Endothelial cell of umbilical vein (primary cell): ENCODE data around the gene EXD3. TPM values are rescaled to one million over a fixed set of nuclear protein-coding genes. Genes with fewer than 3 reads are reported as not detected.
A peak's percentile ranks its signal among the peaks of the same experiment; 100 is the strongest.

Experiments used
- BruUV-seq: library from RNA; stranded (reverse); fragments of 400-500 nt; replicated peaks from 2 replicates; lab custom pipeline; 2021; lab: Mats Ljungman, UMichigan
- CTCF ChIA-PET: fragments of 300-600, 350-600 bp; sonication (Branson Sonifier 250); formaldehyde crosslinking; loops from one replicate; lab custom pipeline; 2021; ENCODE audit warnings: antibody characterized with exemption, inconsistent platforms; lab: Charles Lee
- POLR2A ChIA-PET: fragments of 300-600, 350-600 bp; sonication (Branson Sonifier 250); formaldehyde crosslinking; loops from one replicate; lab custom pipeline; 2021; ENCODE audit warnings: antibody characterized with exemption, inconsistent platforms; lab: Charles Lee
- DNase-seq: peaks from one replicate; pipeline ENCODE4 v3.0.0-alpha.2; 2011; ENCODE audit warnings: low read depth, low spot score
- FAIRE-seq: peaks from 2 replicates; lab custom pipeline; 2011; peaks lifted over from hg19 to GRCh38; lab: Jason Lieb, UNC
- H2AFZ ChIP-seq: 2 replicates; pipeline ENCODE4 v1.6.0; 2012; ENCODE audit warnings: low read depth, low read length, control low read depth, inconsistent platforms
- H3K27ac ChIP-seq: 2 replicates; pipeline ENCODE4 v1.5.1; 2011; ENCODE audit warnings: low read depth, mild to moderate bottlenecking, control low read depth, low read length, moderate library complexity; ENCODE audit not compliant: insufficient read depth
- H3K27me3 ChIP-seq, 2 experiments: 2 replicates each; pipeline versions ENCODE4 v1.6.0 to v1.6.1; 2011; ENCODE audit warnings: low read length in 2 of 2, mixed read lengths in 1 of 2; ENCODE audit not compliant: control insufficient read depth in 2 of 2, insufficient read depth in 2 of 2
- H3K36me3 ChIP-seq, 2 experiments: 2 replicates in 1 of 2; 3 replicates in 1 of 2; pipeline ENCODE4 v1.5.1; 2011; ENCODE audit warnings: low read length in 2 of 2, mild to moderate bottlenecking in 1 of 2, moderate library complexity in 1 of 2; ENCODE audit not compliant: control insufficient read depth in 2 of 2, insufficient read depth in 2 of 2; ENCODE audit errors: extremely low read depth in 1 of 2
- H3K4me1 ChIP-seq: 3 replicates; pipeline ENCODE4 v1.5.1; 2011; ENCODE audit warnings: mild to moderate bottlenecking, low read length; ENCODE audit not compliant: control insufficient read depth, insufficient read depth; ENCODE audit errors: extremely low read depth
- H3K4me2 ChIP-seq: 2 replicates; pipeline ENCODE4 v1.6.1; 2011; ENCODE audit warnings: low read length, control low read depth, mixed read lengths; ENCODE audit not compliant: insufficient read depth
- H3K4me3 ChIP-seq, 3 experiments: fragments of 200-600 bp in 1 of 3; sonication (generic), shearing (Covaris generic) in 1 of 3; replicated peaks in 1 of 3; 2 replicates each; pipeline ENCODE4 v1.5.1; 2011 to 2016; ENCODE audit warnings: control low read depth in 3 of 3, low read length in 3 of 3, mild to moderate bottlenecking in 2 of 3, inconsistent platforms in 1 of 3, low read depth in 1 of 3, moderate library complexity in 1 of 3; ENCODE audit not compliant: insufficient read depth in 1 of 3
- H3K79me2 ChIP-seq: 2 replicates; pipeline ENCODE4 v1.6.0; 2012; ENCODE audit warnings: low read length, inconsistent platforms; ENCODE audit not compliant: control insufficient read depth, insufficient read depth
- H3K9ac ChIP-seq: replicated peaks from 2 replicates; pipeline ENCODE3; 2011; ENCODE audit warnings: low read length, control low read depth; ENCODE audit not compliant: insufficient read depth; ENCODE audit errors: extremely low read depth
- H3K9me1 ChIP-seq: replicated peaks from 3 replicates; pipeline ENCODE4 v1.6.0; 2011; ENCODE audit warnings: mild to moderate bottlenecking, low read length; ENCODE audit not compliant: control insufficient read depth, insufficient read depth; ENCODE audit errors: extremely low read depth
- H3K9me3 ChIP-seq: replicated peaks from 2 replicates; pipeline ENCODE4 v1.5.1; 2012; ENCODE audit warnings: low read length, inconsistent platforms; ENCODE audit not compliant: control insufficient read depth, insufficient read depth
- H4K20me1 ChIP-seq: replicated peaks from 2 replicates; pipeline ENCODE3; 2011; ENCODE audit warnings: mild to moderate bottlenecking, low read length; ENCODE audit not compliant: control insufficient read depth, insufficient read depth; ENCODE audit errors: extremely low read depth
- CTCF ChIP-seq, 2 donors: IDR thresholded peaks; 1 replicate in 1 of 2; 2 replicates in 1 of 2; pipeline ENCODE4 v1.5.1; 2011; ENCODE audit warnings: low read length in 2 of 2, mild to moderate bottlenecking in 2 of 2, moderate library complexity in 2 of 2, control low read depth in 1 of 2, inconsistent platforms in 1 of 2, low read depth in 1 of 2; ENCODE audit not compliant: insufficient read depth in 1 of 2; ENCODE audit errors: extremely low read depth in 1 of 2
- FOS ChIP-seq: IDR thresholded peaks from 2 replicates; pipeline ENCODE4 v1.6.1; 2011; ENCODE audit warnings: mild to moderate bottlenecking, low read length, moderate library complexity, borderline replicate concordance; ENCODE audit not compliant: insufficient read depth
- MAX ChIP-seq: IDR thresholded peaks from 2 replicates; pipeline ENCODE4 v1.6.1; 2011; ENCODE audit not compliant: insufficient read depth, insufficient read length
- POLR2AphosphoS5 ChIP-seq: IDR thresholded peaks from 2 replicates; pipeline ENCODE4 v1.6.1; 2012; ENCODE audit warnings: low read depth, mild to moderate bottlenecking, control low read depth, low read length, moderate library complexity; ENCODE audit not compliant: insufficient read depth
- dilution Hi-C: fragments of 300-500 bp; cut with MboI; formaldehyde crosslinking; loops from one replicate; pipeline ENCODE4 v1.15.0; 2019; ENCODE audit warnings: low sequenced_read_pairs; ENCODE audit not compliant: extremely low pct_ligation_motif_present
- intact Hi-C: fragments of 100-400 bp; cut with micrococcal nuclease; formaldehyde crosslinking; loops from one replicate; pipeline ENCODE4 v1.10.0; 2022
- polyA plus RNA-seq, 4 experiments: library from polyadenylated mRNA; depleted of rRNA in 3 of 4; stranded (reverse) in 3 of 4; unstranded in 1 of 4; fragments of >200 nt; gene quantifications; 2 replicates each; pipeline versions ENCODE4 v1.2.1 to v1.2.3, GENCODE V29; 2011 to 2012; ENCODE audit warnings: missing spikeins in 1 of 4
- total RNA-seq: library from RNA; stranded (reverse); gene quantifications from 2 replicates; pipeline ENCODE4 v1.2.3, GENCODE V29; 2021

Gene EXD3
- total and polyA plus RNA-seq, 2 donors (not counting 3 experiments of a cell fraction or from before 2014, with no cell fraction given), result 17.7 to 30.3 TPM

DNA sequence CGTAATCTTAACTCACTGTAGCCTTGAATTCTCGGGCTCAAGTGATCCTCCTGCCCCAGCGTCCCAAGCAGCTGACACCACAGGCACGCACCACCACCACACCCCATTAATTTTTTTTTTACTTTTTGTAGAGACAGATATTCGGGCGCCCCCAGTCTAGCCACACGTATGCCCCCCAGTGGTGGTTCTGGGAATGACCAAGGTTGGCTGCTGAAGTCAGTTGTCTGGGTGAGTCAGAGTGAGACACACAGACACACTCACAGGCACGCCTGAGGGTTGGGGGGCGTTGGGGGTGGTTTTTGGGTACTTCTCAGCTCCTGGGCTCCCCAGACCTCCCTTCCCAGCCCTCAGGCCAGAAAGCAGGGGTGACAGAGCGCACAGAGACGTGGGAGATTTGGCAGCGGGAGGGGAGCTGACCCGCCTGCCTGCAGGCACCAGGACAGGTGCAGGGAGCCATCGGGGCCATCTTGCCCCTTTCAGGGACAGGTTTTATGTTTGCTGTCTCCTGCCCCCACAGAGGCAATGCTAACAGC, 22.4 kb upstream of the EXD3 start:
- FAIRE-seq (peak; percentile 85), DNase-seq (peak; percentile 78)
- intact Hi-C loops (loop anchor here (1.0 kb wide), 4 partner anchors 22 to 158 kb away; partner anchors contain the start of genes EXD3 and NOXA1), dilution Hi-C loops (no loop called here)
- Histone ChIP-seq H3K9me1 (no peaks in the 10 kb centered on the region), H3K36me3 (peaks cover 3 to 14% of the 10 kb centered on the region in 2 experiments), H2AFZ (no peak overlapping the region), H3K27ac (no peak overlapping the region), H3K9ac (no peak overlapping the region), H3K79me2 (no peaks in the 10 kb centered on the region), H4K20me1 (no peaks in the 10 kb centered on the region), H3K4me3 (no peak overlapping the region), H3K4me2 (no peak overlapping the region), H3K27me3 (no peaks in the 10 kb centered on the region), H3K4me1 (no peaks in the 10 kb centered on the region), H3K9me3 (no peaks in the 10 kb centered on the region)
- POLR2A ChIA-PET, result no interaction called here
- no TSS peak for BruUV-seq
- CTCF ChIA-PET, result interaction anchor here (0.7 to 3.0 kb wide), 8 partner anchors 11 to 158 kb away, joined by 3 to 42 read pairs (median 4); partner anchors contain the start of genes EXD3, NOXA1 and NRARP
- TF ChIP-seq POLR2AphosphoS5 (peak; percentile 20), CTCF (IDR thresholded peaks at IDR 0.05; ENCODE audit: extremely low read depth in 1 of 2, insufficient read depth in 1 of 2, low read depth in 1 of 2, low read length in 2 of 2) (peak; percentile 77 to 87), MAX (no peak), FOS (peak; percentile 72)
